ENCODE measurements around the gene ATOX1.

ATOX1 gene

GRCh38 chr5:151771259-151772028 lies 13.0 kb upstream of the ATOX1 start, which contains the start of gene G3BP1 (continued):
- TF ChIP-seq PATZ1 (tag by site-specific recombination; IDR thresholded peaks at IDR 0.05) (no peak; the same call in 1 of the 2 replicates), SCRT1 (tag by site-specific recombination; IDR thresholded peaks at IDR 0.05; ENCODE audit: borderline replicate concordance) (peak; percentile 98), KLF17 (tag by site-specific recombination; IDR thresholded peaks at IDR 0.05) (peak; percentile 37), ZNF837 (tag by site-specific recombination; IDR thresholded peaks at IDR 0.05) (no peak), KLF8 (tag by site-specific recombination; IDR thresholded peaks at IDR 0.05) (peak; percentile 77), ZNF629 (tag by site-specific recombination; IDR thresholded peaks at IDR 0.05) (peak; percentile 29; the same call in 1 of the 2 replicates), ZNF10 (tag by site-specific recombination; IDR thresholded peaks at IDR 0.05) (peak; percentile 31; the same call in 1 of the 2 replicates), MZF1 (tag by site-specific recombination; IDR thresholded peaks at IDR 0.05; ENCODE audit: borderline replicate concordance) (no peak), ZFP37 (tag by site-specific recombination; IDR thresholded peaks at IDR 0.05) (0 out of 2 replicates have a peak, but pooled peaks have one; percentile 7), ZNF76 (tag by site-specific recombination; IDR thresholded peaks at IDR 0.05; ENCODE audit: borderline replicate concordance, low read depth) (peak; percentile 61; the same call in 1 of the 2 replicates), ZNF341 (tag by site-specific recombination; IDR thresholded peaks at IDR 0.05; ENCODE audit: low read depth) (peak; percentile 84), IKZF3 (tag by site-specific recombination; IDR thresholded peaks at IDR 0.05) (no peak), SETDB1 (IDR thresholded peaks at IDR 0.05; ENCODE audit: insufficient read length, low read length) (peak; percentile 27), PRDM10 (tag by site-specific recombination; IDR thresholded peaks at IDR 0.05) (peak; percentile 65), ZNF660 (tag by site-specific recombination; IDR thresholded peaks at IDR 0.05) (peak; percentile 88; the same call in 1 of the 2 replicates), ZBTB1 (tag by site-specific recombination; IDR thresholded peaks at IDR 0.05) (peak; percentile 68; the same call in 1 of the 2 replicates), ZNF518A (tag by site-specific recombination; conservative IDR thresholded peaks at IDR 0.05; ENCODE audit: low read depth) (peak; percentile 11; the same call in 1 of the 2 replicates), ZFP69B (tag by site-specific recombination; IDR thresholded peaks at IDR 0.05) (peak; percentile 91; the same call in 1 of the 2 replicates), FEZF1 (tag by site-specific recombination; IDR thresholded peaks at IDR 0.05) (peak; percentile 92)
